Retinal pigment epithelial cell (primary cell): ENCODE measurements around the gene TMEM50B.
A peak's percentile ranks its signal among the peaks of the same experiment; 100 is the strongest.

Experiments
- DNase-seq: peaks from one replicate; pipeline ENCODE4 v3.0.0-alpha.2; 2010; ENCODE audit warnings: low read depth
- H3K4me3 ChIP-seq: 2 replicates; pipeline ENCODE4 v1.5.1; 2011; ENCODE audit warnings: mild to moderate bottlenecking, low read length, control low read depth, moderate library complexity
- CTCF ChIP-seq: conservative IDR thresholded peaks from 2 replicates; pipeline ENCODE4 v1.5.1; 2011; ENCODE audit warnings: low read depth, low read length, control low read depth, inconsistent platforms

The TMEM50B gene

GRCh38 chr21:33490991-33491372 lies 11.2 kb upstream of the TMEM50B start:
- DNase-seq: no peak
- no peak for TF ChIP-seq CTCF
- peak overlapping the region; percentile 67 for H3K4me3 ChIP-seq

DNA sequence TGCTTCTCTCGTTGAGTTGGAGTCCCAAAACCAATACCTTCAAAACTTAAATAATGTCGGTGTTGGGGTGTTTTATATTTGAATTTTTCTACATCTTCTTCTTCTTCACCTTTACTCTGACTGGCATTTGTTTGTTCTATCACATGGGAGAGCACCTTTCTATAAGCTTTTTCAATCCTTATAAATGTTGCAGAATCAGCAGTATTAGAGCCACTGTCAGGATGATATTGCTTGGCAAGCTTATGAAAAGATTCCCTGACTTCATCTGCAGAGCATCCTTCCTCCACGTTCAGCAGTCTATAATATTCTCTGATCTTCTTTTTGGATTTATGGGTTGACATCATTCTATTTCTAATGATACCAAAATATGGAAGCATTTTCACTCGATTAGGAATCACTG lies 9.2 kb upstream of the TMEM50B start:
- DNase-seq: no peak
- H3K4me3 ChIP-seq: no peak overlapping the region
- no peak for TF ChIP-seq CTCF

GRCh38 chr21:33487996-33488395 lies 8.2 kb upstream of the TMEM50B start:
- no peak for DNase-seq
- H3K4me3 ChIP-seq: no peak overlapping the region
- TF ChIP-seq CTCF: no peak

DNA sequence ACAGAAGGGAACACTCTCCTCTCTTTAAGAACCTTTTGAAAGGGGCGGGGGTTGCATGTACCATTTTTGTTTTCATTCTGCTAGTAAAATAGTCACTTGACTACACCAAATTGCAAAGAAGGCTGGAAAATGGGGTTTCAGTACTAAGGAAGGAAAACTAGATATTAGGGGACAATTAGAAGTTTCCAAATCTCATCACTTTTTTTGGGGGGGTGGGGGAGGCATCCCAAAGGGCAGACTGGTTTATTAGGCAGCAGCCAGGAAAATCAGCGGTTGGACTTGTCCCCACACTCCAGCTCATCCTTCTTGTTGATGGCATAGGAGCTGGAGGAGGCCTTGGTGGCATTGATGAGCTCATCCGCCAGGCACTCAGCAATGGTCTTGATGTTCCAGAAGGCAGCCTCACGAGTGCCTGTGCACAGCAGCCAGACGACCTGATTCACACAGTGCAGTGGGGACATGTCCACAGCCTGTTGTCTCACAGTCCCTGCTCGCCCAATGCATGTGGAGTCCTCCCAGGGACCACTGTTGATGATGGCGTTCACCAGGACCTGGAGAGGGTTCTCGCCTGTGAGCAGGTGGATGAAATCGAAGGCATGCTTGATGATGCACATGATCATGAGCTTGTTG lies 1.7 kb upstream of the TMEM50B start:
- H3K4me3 ChIP-seq: no peak overlapping the region
- TF ChIP-seq CTCF: no peak
- no peak for DNase-seq

- peak overlapping the region; percentile 86 for H3K4me3 ChIP-seq
- no peak for DNase-seq
- TF ChIP-seq CTCF: no peak
These were observed 818 bp upstream of the TMEM50B start for GRCh38 chr21:33480481-33481103.

- peak overlapping the region; percentile 85 for H3K4me3 ChIP-seq
- TF ChIP-seq CTCF: no peak
- no peak for DNase-seq
These were observed 667 bp downstream of the TMEM50B start for GRCh38 chr21:33478935-33479678.
